HepG2 (cell line): ENCODE data around the gene LEMD3. TPM values are rescaled to one million over a fixed set of nuclear protein-coding genes. Genes with fewer than 3 reads are reported as not detected.

Source experiments
- ATAC-seq: fragments of 200-7000 bp; cut with Tn5 transposase; 3 replicates; pipeline ENCODE4 v1.9.1; 2020; ENCODE audit warnings: mild to moderate bottlenecking, moderate library complexity
- BruUV-seq: library from RNA; stranded (reverse); fragments of 400-500 nt; replicated peaks from 2 replicates; lab custom pipeline; 2021; lab: Mats Ljungman, UMichigan
- CTCF ChIA-PET: fragments of 300-600 bp; formaldehyde crosslinking; extraction: SDS; loops from one replicate; lab custom pipeline; 2021; ENCODE audit warnings: low total read pairs, inconsistent platforms, low intra/inter-chr PET ratio; lab: Yijun Ruan, JAX
- POLR2A ChIA-PET: fragments of 350-600 bp; sonication (Branson Sonifier 250); formaldehyde crosslinking; loops from one replicate; lab custom pipeline; 2020; ENCODE audit warnings: antibody characterized with exemption, inconsistent platforms; lab: Yijun Ruan, JAX
- DNase-seq: peaks from one replicate; pipeline ENCODE4 v3.0.0-alpha.2; 2015; ENCODE audit warnings: low spot score
- FAIRE-seq: peaks from 3 replicates; lab custom pipeline; 2011; peaks lifted over from hg19 to GRCh38; lab: Jason Lieb, UNC
- H2AFZ ChIP-seq: one replicate; pipeline ENCODE4 v1.6.1; 2011; ENCODE audit warnings: low read length, inconsistent platforms
- H3K27ac ChIP-seq: fragments of 300-600 bp; 3 replicates; pipeline ENCODE4 v1.8.0; 2011; ENCODE audit warnings: mixed run types, mild to moderate bottlenecking, mixed read lengths, low read length, inconsistent platforms; ENCODE audit not compliant: insufficient read depth; ENCODE audit errors: extremely low read length
- H3K27me3 ChIP-seq, 2 experiments: fragments of 200-600 bp in 1 of 2; 2 replicates in 1 of 2; 3 replicates in 1 of 2; pipeline versions ENCODE4 v1.6.0 to v1.8.0; 2011; ENCODE audit warnings: low read length in 2 of 2, mild to moderate bottlenecking in 2 of 2, moderate library complexity in 2 of 2, inconsistent platforms in 1 of 2; ENCODE audit not compliant: insufficient read depth in 2 of 2, control insufficient read depth in 1 of 2
- H3K36me3 ChIP-seq, 2 experiments: fragments of 200-600 bp in 1 of 2; replicated peaks in 1 of 2; 2 replicates in 1 of 2; 3 replicates in 1 of 2; pipeline versions ENCODE4 v1.5.1 to v1.8.0; 2011; ENCODE audit warnings: low read length in 2 of 2, inconsistent platforms in 1 of 2; ENCODE audit not compliant: insufficient read depth in 2 of 2, control insufficient read depth in 1 of 2
- H3K4me1 ChIP-seq: 2 replicates; pipeline ENCODE4 v1.5.1; 2012; ENCODE audit warnings: low read length, inconsistent platforms; ENCODE audit not compliant: insufficient read depth
- H3K4me2 ChIP-seq: 2 replicates; pipeline ENCODE4 v1.6.0; 2011; ENCODE audit warnings: low read depth, low read length, inconsistent platforms
- H3K4me3 ChIP-seq, 3 experiments: fragments of 200-600 bp in 1 of 3; sonication (generic), shearing (Covaris generic) in 1 of 3; replicated peaks in 1 of 3; 2 replicates each; pipeline ENCODE4 v1.5.1; 2011 to 2016; ENCODE audit warnings: low read length in 3 of 3, inconsistent platforms in 2 of 3, low read depth in 2 of 3, mild to moderate bottlenecking in 2 of 3, control low read depth in 1 of 3, mixed read lengths in 1 of 3; ENCODE audit not compliant: insufficient read depth in 1 of 3
- H3K79me2 ChIP-seq: one replicate; pipeline ENCODE4 v1.6.1; 2011; ENCODE audit warnings: low read length, inconsistent platforms; ENCODE audit not compliant: insufficient read depth
- H3K9ac ChIP-seq: 2 replicates; pipeline ENCODE4 v1.6.0; 2011; ENCODE audit warnings: mild to moderate bottlenecking, low read depth, low read length, inconsistent platforms; ENCODE audit not compliant: insufficient read depth
- H3K9me3 ChIP-seq: 2 replicates; pipeline ENCODE4 v1.5.1; 2012; ENCODE audit warnings: mild to moderate bottlenecking, low read length
- H4K20me1 ChIP-seq: 2 replicates; pipeline ENCODE4 v1.6.0; 2011; ENCODE audit warnings: inconsistent platforms, mild to moderate bottlenecking, low read length, moderate library complexity; ENCODE audit not compliant: insufficient read depth
- AGO2 ChIP-seq: fragments of 200-400 bp; formaldehyde crosslinking; optimal IDR thresholded peaks from 2 replicates; pipeline ENCODE3; 2017; ENCODE audit warnings: mild to moderate bottlenecking, low read depth, low read length, moderate library complexity
- CREM ChIP-seq, 2 experiments: sonication (generic) in 1 of 2; formaldehyde crosslinking in 1 of 2; IDR thresholded peaks; 2 replicates each; pipeline versions ENCODE4 v1.4.0 to v1.6.1; 2016 to 2020; ENCODE audit warnings: antibody characterized with exemption in 1 of 2, mild to moderate bottlenecking in 1 of 2, missing genetic modification reagents in 1 of 2
- ISL2 ChIP-seq: sonication (generic); formaldehyde crosslinking; IDR thresholded peaks from 2 replicates; pipeline ENCODE4 v1.5.0; 2020; ENCODE audit warnings: missing genetic modification reagents
- NPAS2 ChIP-seq: sonication (generic); formaldehyde crosslinking; IDR thresholded peaks from 2 replicates; pipeline ENCODE4 v1.8.0; 2022; ENCODE audit warnings: mild to moderate bottlenecking, missing genetic modification reagents, borderline replicate concordance
- PAWR ChIP-seq: sonication (generic); formaldehyde crosslinking; IDR thresholded peaks from 2 replicates; pipeline ENCODE4 v1.4.0; 2020; ENCODE audit warnings: missing genetic modification reagents, mild to moderate bottlenecking, borderline replicate concordance
- REPIN1 ChIP-seq: sonication (generic); formaldehyde crosslinking; IDR thresholded peaks from 2 replicates; pipeline ENCODE4 v1.8.0; 2022; ENCODE audit warnings: missing genetic modification reagents, low read depth, mild to moderate bottlenecking, borderline replicate concordance
- STAT5B ChIP-seq: sonication (generic); formaldehyde crosslinking; IDR thresholded peaks from 2 replicates; pipeline ENCODE4 v1.4.0; 2020; ENCODE audit warnings: missing genetic modification reagents
- TAF1 ChIP-seq: sonication (generic); formaldehyde crosslinking; IDR thresholded peaks from 2 replicates; pipeline ENCODE4 v1.4.0; 2020; ENCODE audit warnings: missing genetic modification reagents
- ZBTB26 ChIP-seq: IDR thresholded peaks from 2 replicates; pipeline ENCODE4 v1.6.1; 2016; ENCODE audit warnings: missing compliant biosample characterization, missing genetic modification reagents, borderline replicate concordance
- ZBTB7A ChIP-seq: sonication (generic); formaldehyde crosslinking; IDR thresholded peaks from 2 replicates; pipeline ENCODE4 v1.8.0; 2022; ENCODE audit warnings: mild to moderate bottlenecking, missing genetic modification reagents
- ZNF180 ChIP-seq: sonication (generic); formaldehyde crosslinking; IDR thresholded peaks from 2 replicates; pipeline ENCODE4 v1.4.0; 2020; ENCODE audit warnings: low read depth, missing genetic modification reagents, borderline replicate concordance
- ZNF749 ChIP-seq: sonication (generic); formaldehyde crosslinking; IDR thresholded peaks from 2 replicates; pipeline ENCODE4 v1.8.0; 2022; ENCODE audit warnings: mild to moderate bottlenecking, missing genetic modification reagents, moderate library complexity, borderline replicate concordance
- ZNF83 ChIP-seq: sonication (generic); formaldehyde crosslinking; IDR thresholded peaks from 2 replicates; pipeline ENCODE4 v1.4.0; 2020; ENCODE audit warnings: missing genetic modification reagents, mild to moderate bottlenecking, borderline replicate concordance
- in situ Hi-C: cut with HindIII; loops from 2 replicates; pipeline ENCODE4 v1.10.0; 2017; ENCODE audit warnings: low pct_unique_long_range_greater_than_20kb; ENCODE audit not compliant: extremely low pct_ligation_motif_present
- intact Hi-C: fragments of 100-400 bp; cut with micrococcal nuclease; formaldehyde crosslinking; loops from one replicate; pipeline ENCODE4 v1.10.0; 2022; ENCODE audit not compliant: unreplicated experiment
- polyA plus RNA-seq, 8 experiments: library from polyadenylated mRNA; depleted of rRNA in 3 of 8; stranded (reverse) in 7 of 8; unstranded in 1 of 8; fragments of >200 nt; fragmentation: Illumina TruSeq in 4 of 8; extraction: Trizol in 4 of 8; gene quantifications; 2 replicates each; pipeline versions ENCODE4 v1.2.1 to v1.2.3, GENCODE V29; 2011 to 2016; ENCODE audit warnings: low read depth in 4 of 8, missing spikeins in 1 of 8, mixed read lengths in 1 of 8; ENCODE audit not compliant: insufficient read depth in 1 of 8
- total RNA-seq, 5 experiments: library from RNA; depleted of rRNA; stranded (reverse); fragments of >200 nt; fragmentation: Illumina TruSeq; extraction: Trizol; gene quantifications; 2 replicates each; pipeline ENCODE4 v1.2.3, GENCODE V29; 2016; ENCODE audit warnings: low read depth in 1 of 5

Gene LEMD3
- total and polyA plus RNA-seq, 2 of the 13 experiments (the other 11 are each of a cell fraction or from before 2014, with no cell fraction given) = 9.3 to 18.7 TPM

GRCh38 chr12:65217086-65217485 lies 47.7 kb downstream of the LEMD3 start:
- H3K79me2 ChIP-seq = no peaks in the 10 kb centered on the region
- TF ChIP-seq STAT5B (CRISPR knock-in tag) (no peak), ZBTB7A (no peak), NPAS2 (CRISPR knock-in tag) (no peak), AGO2 (no peak), ZNF180 (CRISPR knock-in tag) (no peak), REPIN1 (CRISPR knock-in tag) (no peak), ZBTB26 (no peak), ZNF749 (CRISPR knock-in tag) (no peak), ISL2 (CRISPR knock-in tag) (no peak), TAF1 (no peak), ZNF83 (no peak), CREM (IDR thresholded peaks at IDR 0.05) (no peak), CREM (CRISPR knock-in tag; IDR thresholded peaks at IDR 0.05) (no peak), PAWR (CRISPR knock-in tag) (no peak)
- in situ Hi-C loops (no loop called here), intact Hi-C loops (no loop called here)
- H3K27me3 ChIP-seq = no peaks in the 10 kb centered on the region
- POLR2A ChIA-PET = no interaction called here
- H3K36me3 ChIP-seq = peaks cover 1 to 27% of the 10 kb centered on the region in 2 experiments; a peak in 2 of 5 replicates
- no peaks in the 10 kb centered on the region for H4K20me1 ChIP-seq
- H3K9me3 ChIP-seq = peaks cover 20% of the 10 kb centered on the region
- H3K9ac ChIP-seq = no peak overlapping the region
- H2AFZ ChIP-seq = no peak overlapping the region
- no TSS peak for BruUV-seq
- no peaks in the 10 kb centered on the region for H3K4me1 ChIP-seq
- no peak for ATAC-seq
- no peak for FAIRE-seq
- no peak overlapping the region for H3K4me2 ChIP-seq
- no peak for DNase-seq
- H3K4me3 ChIP-seq = no peak overlapping the region
- no peak overlapping the region for H3K27ac ChIP-seq
- CTCF ChIA-PET = no interaction called here
